NCI-H2196 (cell line): ENCODE results near the gene MDN1.

Experiments used
- DNase-seq: peaks from one replicate; lab custom pipeline; 2025; ENCODE audit not compliant: unreplicated experiment; lab: John Stamatoyannopoulos, UW

MDN1 gene

DNA sequence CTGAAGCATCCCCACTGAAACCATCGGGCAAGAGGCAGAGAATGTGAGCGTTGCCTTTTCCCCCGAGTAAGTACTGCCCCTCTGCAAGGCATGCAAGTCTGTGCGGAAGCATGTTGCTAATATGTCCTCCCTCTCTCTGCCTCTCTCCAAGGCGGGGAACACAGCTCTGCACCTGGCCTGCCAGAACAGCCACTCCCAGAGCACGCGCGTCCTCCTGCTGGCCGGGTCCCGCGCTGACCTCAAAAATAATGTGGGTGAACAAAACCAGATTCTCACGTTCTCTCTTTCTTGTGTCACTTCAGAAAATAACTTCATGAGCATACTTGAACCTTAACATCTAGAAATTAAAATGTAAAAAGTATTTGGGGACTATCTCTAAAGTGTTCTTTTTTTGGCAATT, 207.5 kb downstream of the MDN1 start:
- DNase-seq = no peak

DNA sequence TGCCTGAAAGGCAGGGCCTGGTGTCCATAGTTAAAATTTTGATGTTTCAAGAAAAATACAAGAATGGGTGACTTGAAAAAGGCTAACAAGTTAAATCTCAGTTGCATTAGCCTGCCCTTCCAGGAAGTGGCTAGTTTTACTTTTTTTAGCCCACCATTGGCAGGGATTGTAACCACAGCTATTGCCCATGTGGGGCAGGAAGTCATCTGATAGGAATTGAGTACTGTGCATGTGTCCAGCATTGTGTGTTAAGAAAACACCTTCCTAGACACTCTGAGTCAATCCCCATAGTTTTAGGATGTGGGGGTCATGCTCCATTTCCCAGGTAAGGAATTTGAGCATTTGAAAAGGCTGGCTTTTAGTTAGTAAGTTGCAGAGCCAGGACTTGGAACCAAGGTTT, 207.9 kb downstream of the MDN1 start:
- no peak for DNase-seq

DNA sequence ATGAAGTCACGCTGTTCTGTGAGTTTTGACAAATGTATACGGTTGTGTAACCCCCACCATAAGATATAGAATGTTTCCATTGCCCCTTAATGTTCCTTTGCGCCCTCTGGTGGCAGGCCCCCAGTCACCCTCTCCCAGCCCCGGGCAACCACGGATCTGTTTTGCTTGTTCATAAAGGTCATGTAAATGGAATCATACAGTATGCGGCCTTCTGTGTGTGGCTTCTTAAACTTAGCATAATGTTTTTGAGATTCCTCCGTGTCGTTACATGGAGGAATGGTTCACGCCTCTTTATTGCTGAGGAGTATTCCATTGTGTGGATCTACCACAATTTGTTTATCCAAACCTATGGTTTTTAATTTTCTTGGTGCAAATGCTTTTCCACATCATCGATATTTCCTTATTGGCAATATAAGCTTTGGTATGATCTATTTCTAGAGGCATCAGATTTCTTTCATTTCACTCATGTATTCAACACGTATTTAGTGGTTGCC, 209.4 kb downstream of the MDN1 start:
- no peak for DNase-seq

DNA sequence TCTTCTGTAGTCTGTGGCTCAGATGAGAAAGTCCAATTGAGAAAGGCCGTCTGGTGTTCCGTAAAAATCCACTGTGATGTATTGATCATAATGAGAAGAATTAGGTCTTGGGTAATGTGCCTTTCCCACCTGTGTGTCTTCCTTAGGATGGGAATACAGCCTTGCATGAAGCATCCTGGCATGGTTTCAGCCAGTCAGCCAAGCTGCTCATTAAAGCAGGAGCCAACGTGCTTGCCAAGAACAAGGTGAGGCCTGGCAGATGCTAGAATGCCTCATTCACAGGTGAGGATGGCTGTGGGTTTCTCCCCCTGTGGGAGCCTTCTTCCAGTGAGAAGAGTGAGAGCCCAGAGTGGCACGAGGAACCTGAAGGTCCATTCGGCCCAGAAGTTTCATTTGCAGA, 213.7 kb downstream of the MDN1 start:
- DNase-seq = peak; percentile 28

DNA sequence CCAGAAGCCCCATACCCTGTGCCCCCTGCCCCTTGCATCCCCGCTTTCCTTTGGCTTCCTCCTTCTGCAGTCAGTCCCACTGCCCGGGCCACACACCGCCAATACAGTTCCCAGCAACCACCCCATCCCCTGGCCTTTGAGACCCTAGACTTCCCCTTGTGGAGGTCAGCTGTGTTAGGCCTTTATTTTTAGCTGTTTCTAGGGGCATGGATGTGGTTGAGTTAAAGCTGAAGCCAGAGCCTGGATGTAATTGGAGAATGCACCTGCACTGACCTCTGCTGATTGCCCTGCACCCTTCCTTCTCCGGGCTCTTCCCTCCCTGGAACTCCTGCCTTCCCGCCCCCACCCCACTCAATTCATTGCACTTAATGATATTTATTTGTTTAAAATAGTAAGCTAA, 214.9 kb downstream of the MDN1 start:
- no peak for DNase-seq

DNA sequence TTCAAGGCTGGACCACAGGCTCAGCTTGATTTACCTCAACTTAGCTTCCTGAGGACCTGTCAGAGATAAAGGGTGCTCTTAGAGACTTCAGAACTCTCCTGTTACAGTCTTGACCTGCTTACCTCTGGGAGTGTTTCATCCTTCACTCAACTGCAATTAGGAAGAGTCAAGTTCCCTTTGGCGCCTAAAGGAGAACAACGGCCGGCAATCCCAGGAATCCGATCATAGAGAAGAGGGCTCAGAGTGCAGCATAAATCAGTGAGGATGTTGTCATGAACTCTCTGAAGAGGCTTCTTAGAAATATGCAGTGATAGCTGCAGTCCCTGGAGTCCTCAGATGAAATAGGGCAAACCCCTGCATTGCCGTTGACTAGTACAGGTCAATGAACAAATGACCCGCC, 217.4 kb downstream of the MDN1 start:
- no peak for DNase-seq

DNA sequence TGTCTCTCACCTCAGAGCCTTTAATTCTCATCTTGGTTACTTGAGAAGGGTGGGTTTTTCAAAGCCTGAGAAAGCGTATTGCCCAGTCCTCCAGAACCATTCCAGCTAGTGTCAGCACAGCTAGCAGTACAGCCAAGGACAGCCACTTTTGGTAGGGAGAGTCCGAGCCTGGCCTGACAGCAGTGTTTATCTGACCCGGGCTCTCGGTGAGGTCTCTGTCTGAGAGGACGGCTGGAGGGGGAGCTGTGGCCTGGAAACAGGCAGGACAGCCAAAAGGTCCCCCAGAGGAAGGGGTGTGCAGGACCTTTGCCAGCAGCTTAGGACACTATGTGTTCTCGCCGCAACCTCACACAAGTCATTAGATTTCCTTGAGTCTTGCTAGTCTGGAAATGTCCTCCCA, 219.9 kb downstream of the MDN1 start:
- DNase-seq = no peak

DNA sequence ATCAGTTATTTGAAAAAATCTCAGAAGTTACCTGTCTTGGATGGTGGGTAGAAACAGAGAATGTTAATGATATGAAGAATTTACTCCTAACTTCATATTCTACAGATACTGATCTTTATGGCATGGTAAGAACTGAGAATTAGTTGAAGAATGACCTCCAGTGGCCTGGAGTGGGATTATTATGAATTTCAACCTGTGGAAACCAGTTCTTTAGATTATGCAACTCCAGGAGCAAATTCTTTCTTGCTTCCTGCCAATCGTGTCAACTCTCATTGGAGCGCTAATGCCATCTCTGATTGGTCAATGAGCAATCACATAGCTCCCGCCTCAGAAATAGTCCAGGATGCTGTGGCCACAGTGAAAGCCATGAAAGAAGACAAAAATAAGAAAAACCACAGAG, 221.6 kb downstream of the MDN1 start:
- DNase-seq = peak; percentile 52

DNA sequence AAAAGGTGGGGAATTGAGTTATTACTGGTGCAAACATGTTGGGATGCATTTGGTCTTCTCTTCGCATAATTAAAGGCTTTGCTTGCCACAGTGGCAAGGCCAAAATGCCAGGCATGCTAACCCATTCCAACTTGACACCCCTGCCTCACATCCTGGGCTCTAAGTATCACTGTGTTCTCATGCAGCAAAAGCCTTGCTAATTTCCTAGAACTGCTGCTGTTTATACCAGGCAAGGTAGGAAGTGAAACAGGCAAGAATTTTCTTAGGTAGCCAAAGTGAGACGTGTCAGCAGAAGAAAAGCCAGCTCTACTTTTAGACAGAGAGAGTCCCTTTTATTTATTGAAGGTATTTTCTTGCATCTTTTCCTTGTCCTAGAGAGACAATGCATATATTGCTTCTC, 222.2 kb downstream of the MDN1 start:
- DNase-seq = no peak

DNA sequence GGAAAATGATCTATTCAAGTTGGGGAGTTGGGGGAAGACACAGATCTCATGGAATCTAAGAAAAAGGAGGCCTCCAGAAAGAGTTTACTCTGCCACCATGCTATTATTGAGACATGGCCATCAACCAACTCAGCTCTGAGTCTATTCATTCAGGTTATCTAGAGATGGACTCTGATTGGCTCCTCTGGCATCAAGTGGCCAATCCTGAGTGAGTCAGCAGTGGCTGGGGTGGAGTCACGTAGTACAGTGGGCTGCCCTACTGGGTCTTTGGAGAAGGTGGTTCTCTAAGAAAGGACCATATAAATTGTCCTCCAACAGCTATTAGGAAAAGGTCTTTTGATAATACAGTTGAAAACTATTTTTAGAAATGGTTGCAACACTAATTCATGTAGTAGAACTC, 223.1 kb downstream of the MDN1 start:
- no peak for DNase-seq

DNA sequence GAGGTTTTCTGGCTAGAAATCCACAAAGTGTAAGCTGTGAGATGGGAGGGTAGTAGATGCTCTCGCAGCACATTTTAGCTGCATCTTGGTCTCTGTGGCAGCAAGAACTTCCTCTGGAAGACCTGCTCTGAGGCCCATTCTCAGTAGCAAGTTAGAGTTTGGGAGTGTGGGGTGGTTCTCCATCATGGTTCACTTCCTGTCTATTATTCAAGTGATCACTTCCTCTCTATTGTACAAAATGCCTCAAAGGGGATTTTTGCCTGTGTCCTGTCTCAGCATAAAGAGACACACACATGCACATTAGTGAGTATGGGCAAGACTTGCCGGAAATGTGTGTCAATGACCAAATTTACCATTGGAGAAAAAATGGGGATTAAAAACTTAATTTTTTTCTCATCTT, 223.5 kb downstream of the MDN1 start:
- no peak for DNase-seq
